H9 (cell line): ENCODE data around the gene PLXNC1. TPM values are rescaled to one million over a fixed set of nuclear protein-coding genes. Genes with fewer than 3 reads are reported as not detected.

Experiments used
- DNase-seq: peaks from one replicate; pipeline ENCODE4 v3.0.0-alpha.2; 2017
- H2AFZ ChIP-seq: one replicate; pipeline ENCODE4 v1.6.1; 2013; ENCODE audit warnings: mild to moderate bottlenecking, low read length, control low read depth, moderate library complexity
- H2AK5ac ChIP-seq: 2 replicates; pipeline ENCODE4 v1.6.1; 2013; ENCODE audit warnings: low read length, control low read depth, mixed read lengths; ENCODE audit not compliant: insufficient read length
- H2BK120ac ChIP-seq: one replicate; pipeline ENCODE4 v1.6.1; 2013; ENCODE audit warnings: low read depth, mild to moderate bottlenecking, low read length, control low read depth, inconsistent platforms; ENCODE audit not compliant: poor library complexity, severe bottlenecking
- H2BK12ac ChIP-seq: 2 replicates; pipeline ENCODE4 v1.6.1; 2013; ENCODE audit warnings: low read length, control low read depth, mixed read lengths, low read depth; ENCODE audit not compliant: insufficient read length
- H2BK15ac ChIP-seq: 2 replicates; pipeline ENCODE4 v1.6.1; 2013; ENCODE audit warnings: low read depth, low read length, control low read depth
- H2BK20ac ChIP-seq: one replicate; pipeline ENCODE4 v1.6.1; 2013; ENCODE audit warnings: low read depth, mild to moderate bottlenecking, low read length, control low read depth, inconsistent platforms; ENCODE audit not compliant: poor library complexity, severe bottlenecking
- H2BK5ac ChIP-seq: 2 replicates; pipeline ENCODE4 v1.6.1; 2013; ENCODE audit warnings: low read length, control low read depth, mixed read lengths; ENCODE audit not compliant: insufficient read length
- H3K14ac ChIP-seq: 2 replicates; pipeline ENCODE4 v1.6.1; 2013; ENCODE audit warnings: low read length, control low read depth; ENCODE audit not compliant: insufficient read depth
- H3K18ac ChIP-seq: 2 replicates; pipeline ENCODE4 v1.6.1; 2013; ENCODE audit warnings: low read depth, mild to moderate bottlenecking, mixed read lengths, low read length, control low read depth; ENCODE audit not compliant: insufficient read length
- H3K23ac ChIP-seq: 2 replicates; pipeline ENCODE4 v1.6.1; 2013; ENCODE audit warnings: low read length, control low read depth, mixed read lengths, low read depth; ENCODE audit not compliant: insufficient read length
- H3K23me2 ChIP-seq: 2 replicates; pipeline ENCODE4 v1.6.1; 2013; ENCODE audit warnings: low read depth, mild to moderate bottlenecking, mixed read lengths, low read length, control low read depth; ENCODE audit not compliant: insufficient read length, poor library complexity, severe bottlenecking
- H3K27ac ChIP-seq: 2 replicates; pipeline ENCODE4 v1.5.1; 2013; ENCODE audit warnings: low read length, control low read depth, mixed read lengths, low read depth; ENCODE audit not compliant: insufficient read length
- H3K27me3 ChIP-seq: 2 replicates; pipeline ENCODE4 v1.6.1; 2013; ENCODE audit warnings: low read length, control low read depth, inconsistent platforms; ENCODE audit not compliant: insufficient read depth
- H3K4ac ChIP-seq: 2 replicates; pipeline ENCODE4 v1.6.1; 2013; ENCODE audit warnings: low read depth, mild to moderate bottlenecking, control low read depth, inconsistent platforms, low read length, moderate library complexity
- H3K4me1 ChIP-seq: 2 replicates; pipeline ENCODE4 v1.6.1; 2013; ENCODE audit warnings: low read length, control low read depth, inconsistent platforms; ENCODE audit not compliant: insufficient read depth
- H3K4me2 ChIP-seq: 2 replicates; pipeline ENCODE4 v1.6.1; 2013; ENCODE audit warnings: low read length, control low read depth, mixed read lengths; ENCODE audit not compliant: insufficient read length, insufficient read depth
- H3K56ac ChIP-seq: 2 replicates; pipeline ENCODE4 v1.6.1; 2013; ENCODE audit warnings: low read depth, mild to moderate bottlenecking, mixed read lengths, low read length, control low read depth; ENCODE audit not compliant: insufficient read length
- H3K79me1 ChIP-seq: 2 replicates; pipeline ENCODE4 v1.6.1; 2013; ENCODE audit warnings: low read depth, mild to moderate bottlenecking, moderate library complexity, low read length, control low read depth, inconsistent platforms; ENCODE audit not compliant: insufficient read depth, poor library complexity, severe bottlenecking
- H3K79me2 ChIP-seq: 2 replicates; pipeline ENCODE4 v1.6.1; 2013; ENCODE audit warnings: low read length, control low read depth, inconsistent platforms; ENCODE audit not compliant: insufficient read depth
- H3K9ac ChIP-seq: 2 replicates; pipeline ENCODE4 v1.6.1; 2013; ENCODE audit warnings: low read length, control low read depth, mixed read lengths; ENCODE audit not compliant: insufficient read length; ENCODE audit errors: extremely low read depth
- H3K9me3 ChIP-seq: one replicate; pipeline ENCODE4 v1.6.1; 2013; ENCODE audit warnings: low read depth, low read length, inconsistent platforms; ENCODE audit not compliant: control insufficient read depth
- H3T11ph ChIP-seq: one replicate; pipeline ENCODE4 v1.6.1; 2013; ENCODE audit warnings: mild to moderate bottlenecking, low read length, control low read depth, inconsistent platforms
- H4K20me1 ChIP-seq: one replicate; pipeline ENCODE4 v1.6.1; 2013; ENCODE audit not compliant: control insufficient read depth, insufficient read length, insufficient read depth
- H4K5ac ChIP-seq: 2 replicates; pipeline ENCODE4 v1.6.1; 2013; ENCODE audit warnings: low read depth, mild to moderate bottlenecking, mixed read lengths, low read length, control low read depth; ENCODE audit not compliant: insufficient read length
- H4K8ac ChIP-seq: replicated peaks from 2 replicates; pipeline ENCODE4 v1.6.1; 2013; ENCODE audit warnings: low read length, control low read depth, mixed read lengths, low read depth; ENCODE audit not compliant: insufficient read length
- H4K91ac ChIP-seq: 2 replicates; pipeline ENCODE4 v1.6.1; 2013; ENCODE audit warnings: low read depth, mild to moderate bottlenecking, moderate library complexity, mixed read lengths, low read length, control low read depth; ENCODE audit not compliant: insufficient read length
- H3K27ac Mint-ChIP-seq, 3 experiments: 2 replicates in 2 of 3; 3 replicates in 1 of 3; pipeline ENCODE4 v1.8.0; 2020 to 2021; ENCODE audit warnings: mixed read lengths in 3 of 3, mild to moderate bottlenecking in 1 of 3, moderate library complexity in 1 of 3
- H3K27me3 Mint-ChIP-seq: 2 replicates; pipeline ENCODE4 v1.8.0; 2021; ENCODE audit warnings: low read depth, mild to moderate bottlenecking, moderate library complexity, mixed read lengths
- H3K36me3 Mint-ChIP-seq, 3 experiments: 2 replicates in 2 of 3; 3 replicates in 1 of 3; pipeline ENCODE4 v1.8.0; 2020 to 2021; ENCODE audit warnings: low read depth in 3 of 3, mixed read lengths in 3 of 3; ENCODE audit not compliant: insufficient read depth in 1 of 3
- H3K4me1 Mint-ChIP-seq, 2 experiments: 2 replicates each; pipeline ENCODE4 v1.8.0; 2020; ENCODE audit warnings: mixed read lengths in 2 of 2
- H3K4me3 Mint-ChIP-seq, 2 experiments: 2 replicates in 1 of 2; 3 replicates in 1 of 2; pipeline ENCODE4 v1.8.0; 2020 to 2021; ENCODE audit warnings: mild to moderate bottlenecking in 2 of 2, mixed read lengths in 2 of 2, moderate library complexity in 1 of 2
- H3K9me3 Mint-ChIP-seq, 2 experiments: 2 replicates in 1 of 2; 3 replicates in 1 of 2; pipeline ENCODE4 v1.8.0; 2020; ENCODE audit warnings: mild to moderate bottlenecking in 2 of 2, mixed read lengths in 2 of 2, moderate library complexity in 1 of 2
- CTCF ChIP-seq: fragments of 200-600 bp; sonication (generic); conservative IDR thresholded peaks from 3 replicates; pipeline ENCODE4 v1.8.0; 2021; ENCODE audit warnings: antibody characterized with exemption, mild to moderate bottlenecking
- whole genome bisulfite sequencing: extraction: QIAGEN DNeasy Blood & Tissue Kit; methylation state at CpG from one replicate; pipeline ENCODE4 v1.1.7; 2013; ENCODE audit warnings: missing lambda C conversion rate, low lambda C conversion rate, mixed read lengths; ENCODE audit not compliant: insufficient read length; ENCODE audit errors: extremely low coverage; 5-methylcytosine and 5-hydroxymethylcytosine counted together
- total RNA-seq: library from RNA; stranded (reverse); gene quantifications from 2 replicates; pipeline ENCODE4 v1.2.1, GENCODE V29; 2021

PLXNC1 gene
- total RNA-seq, 1 experiment from 2014 or later: 1.2 TPM

DNA sequence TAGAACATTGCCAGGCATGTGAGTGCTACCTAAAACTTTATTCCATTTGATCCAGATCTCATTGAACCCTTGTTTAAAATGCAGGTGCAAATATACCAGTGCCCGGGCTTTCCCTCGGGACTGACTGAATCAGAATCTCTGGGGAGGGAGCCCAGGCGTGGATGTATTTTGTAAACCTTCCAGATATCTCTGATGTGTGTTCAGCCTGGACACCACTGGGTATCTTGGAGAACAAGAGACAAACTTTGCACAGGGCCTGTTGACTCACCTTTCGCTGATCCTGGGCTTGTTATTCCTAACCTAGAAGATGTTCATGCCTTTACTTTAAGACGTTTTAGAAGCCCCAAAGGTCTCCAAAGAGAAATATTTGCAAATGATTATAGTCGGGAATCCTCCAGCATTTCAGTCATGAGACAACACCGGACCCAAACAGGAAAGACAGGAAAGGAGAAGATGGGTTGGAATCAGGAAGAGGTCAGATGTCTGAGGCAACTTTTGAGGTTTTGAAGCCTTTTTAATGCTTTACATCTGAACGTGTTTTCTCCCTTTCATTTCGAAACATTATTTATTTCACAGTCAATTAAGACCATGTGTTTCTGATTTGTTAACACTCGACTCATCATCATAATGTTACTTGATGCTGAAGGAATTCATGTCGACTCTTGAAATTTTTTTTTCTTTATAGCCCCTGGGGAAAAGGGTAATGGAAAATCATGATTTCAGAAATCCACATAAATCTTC lies 118.6 kb downstream of the PLXNC1 start:
- H3K14ac ChIP-seq: no peak overlapping the region
- no CpG with 5 or more reads among the region's 11 CpGs for WGBS
- no peak overlapping the region for H4K8ac ChIP-seq
- TF ChIP-seq CTCF: no peak
- H2BK120ac ChIP-seq: no peak overlapping the region
- H3K18ac ChIP-seq: no peak overlapping the region
- H2AK5ac ChIP-seq: no peak overlapping the region
- no peak overlapping the region for H3K9ac ChIP-seq
- no peaks in the 10 kb centered on the region for H3K23me2 ChIP-seq
- H4K5ac ChIP-seq: no peak overlapping the region
- no peak overlapping the region for H3T11ph ChIP-seq
- no peak overlapping the region for H2AFZ ChIP-seq
- H3K56ac ChIP-seq: no peak overlapping the region
- H3K4me3 Mint-ChIP-seq: no peak overlapping the region
- no peaks in the 10 kb centered on the region for H4K20me1 ChIP-seq
- H3K27me3 ChIP-seq: no peaks in the 10 kb centered on the region
- H2BK15ac ChIP-seq: no peak overlapping the region
- H3K79me1 ChIP-seq: no peaks in the 10 kb centered on the region
- DNase-seq: no peak
- no peaks in the 10 kb centered on the region for H3K9me3 ChIP-seq
- no peak overlapping the region for H2BK20ac ChIP-seq
- H3K4me1 Mint-ChIP-seq: peaks cover 54 to 63% of the 10 kb centered on the region in 2 experiments
- peaks cover 12% of the 10 kb centered on the region for H3K27me3 Mint-ChIP-seq
- no peak overlapping the region for H2BK12ac ChIP-seq
- H2BK5ac ChIP-seq: no peak overlapping the region
- peaks cover 10% of the 10 kb centered on the region; the same call in 1 of the 2 replicates for H3K4me1 ChIP-seq
- no peak overlapping the region for H4K91ac ChIP-seq
- no peak overlapping the region for H3K27ac Mint-ChIP-seq
- no peak overlapping the region for H3K4me2 ChIP-seq
- H3K23ac ChIP-seq: no peak overlapping the region
- no peaks in the 10 kb centered on the region; a peak in 1 of 5 replicates for H3K9me3 Mint-ChIP-seq
- H3K36me3 Mint-ChIP-seq: peaks cover 0 to 5% (median 2%) of the 10 kb centered on the region in 3 experiments; a peak in 3 of 7 replicates
- no peaks in the 10 kb centered on the region for H3K79me2 ChIP-seq
- H3K4ac ChIP-seq: no peak overlapping the region
- no peak overlapping the region for H3K27ac ChIP-seq
